Keratinocyte (primary cell): Measurements from ENCODE around the gene AGO3. TPM values are rescaled to one million over a fixed set of nuclear protein-coding genes. Genes with fewer than 3 reads are reported as not detected.

Source experiments
- DNase-seq: peaks from one replicate; pipeline ENCODE4 v3.0.0-alpha.2; 2011; ENCODE audit warnings: low read depth, missing footprints, low spot score
- FAIRE-seq: peaks from 2 replicates; lab custom pipeline; 2011; peaks lifted over from hg19 to GRCh38; lab: Jason Lieb, UNC
- H2AFZ ChIP-seq: 2 replicates; pipeline ENCODE4 v1.6.0; 2012; ENCODE audit warnings: low read length, control low read depth, inconsistent platforms; ENCODE audit not compliant: control insufficient read depth
- H3K27ac ChIP-seq: 2 replicates; pipeline ENCODE4 v1.5.1; 2011; ENCODE audit warnings: low read length; ENCODE audit not compliant: control insufficient read depth, insufficient read depth
- H3K27me3 ChIP-seq: 3 replicates; pipeline ENCODE4 v1.6.0; 2011; ENCODE audit warnings: low read length; ENCODE audit not compliant: control insufficient read depth, insufficient read depth; ENCODE audit errors: extremely low read depth
- H3K36me3 ChIP-seq, 2 experiments: 2 replicates in 1 of 2; 3 replicates in 1 of 2; pipeline ENCODE4 v1.5.1; 2011; ENCODE audit warnings: low read length in 2 of 2, mild to moderate bottlenecking in 1 of 2; ENCODE audit not compliant: control insufficient read depth in 2 of 2, insufficient read depth in 2 of 2; ENCODE audit errors: extremely low read depth in 1 of 2
- H3K4me1 ChIP-seq: 3 replicates; pipeline ENCODE4 v1.5.1; 2011; ENCODE audit warnings: low read length; ENCODE audit not compliant: control insufficient read depth, insufficient read depth; ENCODE audit errors: extremely low read depth
- H3K4me2 ChIP-seq: 3 replicates; pipeline ENCODE4 v1.6.0; 2011; ENCODE audit warnings: low read depth, low read length; ENCODE audit not compliant: control insufficient read depth, insufficient read depth; ENCODE audit errors: extremely low read depth
- H3K4me3 ChIP-seq, 3 experiments: fragments of 200-600 bp in 1 of 3; sonication (generic) in 1 of 3; 2 replicates in 2 of 3; 3 replicates in 1 of 3; pipeline ENCODE4 v1.5.1; 2011 to 2016; ENCODE audit warnings: low read length in 3 of 3, mild to moderate bottlenecking in 3 of 3, control low read depth in 2 of 3, inconsistent platforms in 1 of 3, low read depth in 1 of 3, mixed read lengths in 1 of 3, mixed run types in 1 of 3, moderate library complexity in 1 of 3; ENCODE audit not compliant: control insufficient read depth in 2 of 3, insufficient read depth in 2 of 3; ENCODE audit errors: extremely low read depth in 1 of 3
- H3K79me2 ChIP-seq: 2 replicates; pipeline ENCODE4 v1.6.0; 2012; ENCODE audit warnings: low read length; ENCODE audit not compliant: control insufficient read depth, insufficient read depth
- H3K9ac ChIP-seq: 3 replicates; pipeline ENCODE4 v1.6.0; 2011; ENCODE audit warnings: low read length; ENCODE audit not compliant: control insufficient read depth, insufficient read depth; ENCODE audit errors: extremely low read depth
- H3K9me1 ChIP-seq: 3 replicates; pipeline ENCODE4 v1.6.0; 2011; ENCODE audit warnings: low read length; ENCODE audit not compliant: control insufficient read depth, insufficient read depth; ENCODE audit errors: extremely low read depth
- H3K9me3 ChIP-seq: 2 replicates; pipeline ENCODE4 v1.5.1; 2012; ENCODE audit warnings: low read depth, low read length; ENCODE audit not compliant: control insufficient read depth
- H4K20me1 ChIP-seq: 3 replicates; pipeline ENCODE4 v1.6.0; 2011; ENCODE audit warnings: low read length; ENCODE audit not compliant: control insufficient read depth, insufficient read depth; ENCODE audit errors: extremely low read depth
- CTCF ChIP-seq, 3 experiments: IDR thresholded peaks in 1 of 3; conservative IDR thresholded peaks in 1 of 3; optimal IDR thresholded peaks in 1 of 3; 2 replicates in 2 of 3; 3 replicates in 1 of 3; pipeline versions ENCODE3 to v1.5.1; 2011; ENCODE audit warnings: low read length in 3 of 3, mild to moderate bottlenecking in 3 of 3, moderate library complexity in 2 of 3, control low read depth in 1 of 3, inconsistent platforms in 1 of 3; ENCODE audit not compliant: insufficient read depth in 2 of 3; ENCODE audit errors: extremely low read depth in 1 of 3
- EZH2 ChIP-seq: IDR thresholded peaks from one replicate; pipeline ENCODE4 v1.6.1; 2012; ENCODE audit warnings: inconsistent platforms, mild to moderate bottlenecking, low read length, moderate library complexity
- dilution Hi-C: fragments of 300-500 bp; cut with MboI; formaldehyde crosslinking; loops from one replicate; pipeline ENCODE4 v1.7.0; 2020; ENCODE audit warnings: low sequenced_read_pairs; ENCODE audit not compliant: extremely low pct_ligation_motif_present
- polyA plus RNA-seq, 5 experiments: library from polyadenylated mRNA; depleted of rRNA in 3 of 5; stranded (reverse) in 3 of 5; stranded (forward) in 1 of 5; unstranded in 1 of 5; fragments of >200 nt; gene quantifications; 1 replicate in 1 of 5; 2 replicates in 3 of 5; 3 replicates in 1 of 5; pipeline versions ENCODE4 v1.2.1 to v1.2.3, GENCODE V29; 2011 to 2012; ENCODE audit warnings: missing spikeins in 2 of 5, low read depth in 1 of 5, low replicate concordance in 1 of 5

AGO3 gene
- polyA plus RNA-seq, 1 donor (not counting 4 experiments of a cell fraction or from before 2014, with no cell fraction given): 14.0 TPM

GRCh38 chr1:36081926-36082485, 151.1 kb downstream of the AGO3 start:
- Histone ChIP-seq H3K4me2 (no peak overlapping the region), H3K27me3 (no peaks in the 10 kb centered on the region), H3K27ac (no peak overlapping the region), H3K9ac (no peak overlapping the region), H4K20me1 (no peaks in the 10 kb centered on the region), H3K9me3 (no peaks in the 10 kb centered on the region), H3K4me1 (peaks cover 28% of the 10 kb centered on the region), H3K4me3 (no peak overlapping the region), H3K79me2 (no peaks in the 10 kb centered on the region), H3K9me1 (no peaks in the 10 kb centered on the region), H3K36me3 (no peaks in the 10 kb centered on the region), H2AFZ (no peak overlapping the region)
- dilution Hi-C loops: no loop called here
- DNase-seq: no peak
- no peak for FAIRE-seq
- no peak for TF ChIP-seq EZH2
- peak; percentile 6 to 28 (median 11) for TF ChIP-seq CTCF (optimal IDR thresholded peaks at IDR 0.05 in 1 of 3, IDR thresholded peaks at IDR 0.05 in 1 of 3, conservative IDR thresholded peaks at IDR 0.05 in 1 of 3; ENCODE audit: extremely low read depth in 1 of 3, insufficient read depth in 2 of 3, low read length in 3 of 3)

GRCh38 chr1:36083219-36083618, 152.3 kb downstream of the AGO3 start:
- dilution Hi-C loops: no loop called here
- H3K36me3 ChIP-seq: no peaks in the 10 kb centered on the region
- peaks cover 30% of the 10 kb centered on the region for H3K4me1 ChIP-seq
- FAIRE-seq: no peak
- H3K27ac ChIP-seq: no peak overlapping the region
- H2AFZ ChIP-seq: no peak overlapping the region
- DNase-seq: no peak
- TF ChIP-seq CTCF (optimal IDR thresholded peaks at IDR 0.05 in 1 of 3, IDR thresholded peaks at IDR 0.05 in 1 of 3, conservative IDR thresholded peaks at IDR 0.05 in 1 of 3; ENCODE audit: extremely low read depth in 1 of 3, insufficient read depth in 2 of 3, low read length in 3 of 3) (no peak), EZH2 (no peak)
- no peaks in the 10 kb centered on the region for H3K27me3 ChIP-seq
- no peaks in the 10 kb centered on the region for H3K9me3 ChIP-seq
- H3K4me3 ChIP-seq: no peak overlapping the region
- H3K79me2 ChIP-seq: no peaks in the 10 kb centered on the region
- H3K4me2 ChIP-seq: no peak overlapping the region
- H3K9me1 ChIP-seq: no peaks in the 10 kb centered on the region
- no peak overlapping the region for H3K9ac ChIP-seq
- no peaks in the 10 kb centered on the region for H4K20me1 ChIP-seq
